Fibroblast of skin of right biceps (primary cell): Measurements from ENCODE around the gene USP22.

Experiments used
- DNase-seq: peaks from one replicate; pipeline ENCODE4 v3.0.0-alpha.2; 2013

USP22 gene

DNA sequence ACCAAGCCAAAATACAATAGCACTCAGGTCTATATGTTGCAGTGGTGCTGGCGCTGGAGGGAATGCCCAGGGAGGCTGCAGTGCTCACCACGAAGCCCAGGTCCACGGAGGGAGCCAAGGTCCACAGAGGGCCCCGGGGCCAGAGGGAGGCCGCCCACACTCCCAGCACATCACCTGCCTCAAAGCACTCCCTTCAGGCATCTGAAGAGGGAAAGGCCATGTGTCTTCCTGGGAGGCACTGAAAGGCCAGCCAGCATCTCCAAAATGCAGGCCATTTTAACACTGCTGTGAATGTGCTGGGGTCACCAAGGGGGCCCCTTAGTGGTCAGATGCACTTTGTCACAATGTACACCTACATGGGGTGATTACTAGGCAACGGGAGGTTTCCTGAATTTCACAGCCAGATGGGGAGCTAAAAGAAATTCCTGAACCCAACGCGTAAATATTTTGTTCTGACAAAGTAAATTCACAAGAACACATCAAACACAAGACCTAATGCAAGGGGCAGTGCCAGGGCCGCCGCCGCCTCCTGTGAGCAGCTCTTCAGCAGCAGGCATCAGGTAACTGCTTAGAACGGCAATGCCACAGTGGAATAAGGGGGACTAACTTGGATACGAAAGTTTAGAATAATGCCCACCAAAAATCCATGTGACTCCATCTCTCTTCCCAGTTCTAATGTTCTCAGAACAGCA, 42.8 kb downstream of the USP22 start:
- no peak for DNase-seq

DNA sequence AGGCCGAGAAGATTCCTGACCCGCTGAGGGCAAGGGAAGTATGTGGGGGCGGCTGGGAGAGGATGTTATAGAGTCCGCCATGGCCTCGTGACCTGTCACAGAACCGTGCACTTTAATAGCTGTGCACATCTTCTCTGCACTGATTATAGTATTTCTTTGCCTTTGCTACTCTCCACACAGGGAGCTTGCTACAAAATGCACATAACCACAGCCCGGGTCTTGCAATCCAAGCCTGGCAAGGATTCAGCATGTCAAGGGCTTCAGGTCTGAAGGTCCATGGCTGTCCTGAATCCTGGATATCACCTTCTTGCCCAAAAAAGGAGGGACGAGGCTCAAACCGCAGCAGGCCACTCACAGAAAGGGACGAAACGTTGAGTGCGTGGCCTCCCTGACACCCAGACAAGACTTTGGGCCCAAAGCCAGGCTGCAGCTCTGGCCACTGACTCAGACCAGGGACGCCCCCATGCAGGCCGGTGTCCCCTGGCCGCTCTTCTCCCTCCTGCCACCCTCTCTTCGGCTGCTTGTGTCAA, 43.7 kb downstream of the USP22 start:
- no peak for DNase-seq

DNA sequence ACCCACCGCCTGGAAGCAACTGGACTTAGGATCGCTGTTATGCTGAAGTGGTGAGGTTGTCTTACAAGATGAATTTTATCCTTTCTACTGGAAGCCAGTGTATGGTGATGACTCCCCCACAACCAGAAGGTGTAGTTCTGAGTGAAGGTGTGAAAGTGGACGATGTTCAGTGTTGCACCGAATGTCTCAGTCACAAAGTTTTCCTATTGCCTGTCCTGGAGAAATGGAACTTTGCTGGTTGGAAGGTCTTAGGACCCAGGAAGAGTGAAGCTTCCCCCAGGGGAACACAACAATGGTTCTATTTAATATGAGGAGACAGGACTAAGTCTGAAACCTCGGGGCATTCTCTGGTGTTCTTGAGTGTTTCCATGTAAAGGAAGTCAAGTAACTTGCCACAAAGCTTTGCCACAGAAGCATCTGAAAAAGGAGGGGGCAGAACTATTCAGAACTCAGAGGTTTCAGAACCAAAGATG, 44.2 kb downstream of the USP22 start:
- no peak for DNase-seq

DNA sequence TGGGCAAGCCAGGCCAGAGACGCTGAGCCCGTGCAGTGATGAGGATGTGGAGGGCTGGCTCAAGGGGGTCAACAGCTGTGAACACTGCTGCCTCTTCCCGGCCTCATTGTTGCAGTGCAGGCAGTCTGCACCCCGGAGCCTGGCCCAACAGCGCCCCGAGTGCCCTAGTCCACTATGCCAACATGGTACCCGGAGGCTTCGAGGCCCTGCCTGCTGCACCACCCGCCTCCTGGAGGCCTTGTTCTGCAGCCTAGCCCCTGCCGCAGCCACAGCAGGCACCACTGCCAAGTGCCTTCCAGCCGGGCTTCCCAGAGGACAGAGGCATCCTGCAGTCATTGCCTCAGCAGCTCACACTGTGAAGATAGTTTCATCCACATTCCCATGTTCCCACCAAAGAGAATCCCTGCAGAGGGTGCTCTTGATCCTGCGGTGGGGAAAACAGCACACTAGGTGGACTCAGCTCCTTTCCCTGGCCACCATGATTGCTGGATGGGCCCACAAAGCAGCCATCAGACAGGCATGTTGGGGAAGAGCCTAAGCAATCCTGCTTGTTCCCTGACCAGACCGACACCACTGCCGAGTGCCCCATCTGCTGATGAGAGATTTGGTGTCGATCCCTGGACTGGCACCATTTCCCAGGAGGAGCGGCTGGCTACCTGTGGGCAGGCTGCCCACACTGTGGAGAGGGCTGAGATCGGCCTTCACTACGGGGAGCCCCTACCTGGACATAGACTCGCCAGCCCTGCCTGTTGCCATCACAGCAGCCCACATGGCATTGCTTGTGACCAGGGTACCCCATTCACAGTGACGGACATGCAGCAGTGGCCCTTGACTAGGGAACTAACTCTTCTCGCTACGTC, 44.9 kb downstream of the USP22 start:
- no peak for DNase-seq

DNA sequence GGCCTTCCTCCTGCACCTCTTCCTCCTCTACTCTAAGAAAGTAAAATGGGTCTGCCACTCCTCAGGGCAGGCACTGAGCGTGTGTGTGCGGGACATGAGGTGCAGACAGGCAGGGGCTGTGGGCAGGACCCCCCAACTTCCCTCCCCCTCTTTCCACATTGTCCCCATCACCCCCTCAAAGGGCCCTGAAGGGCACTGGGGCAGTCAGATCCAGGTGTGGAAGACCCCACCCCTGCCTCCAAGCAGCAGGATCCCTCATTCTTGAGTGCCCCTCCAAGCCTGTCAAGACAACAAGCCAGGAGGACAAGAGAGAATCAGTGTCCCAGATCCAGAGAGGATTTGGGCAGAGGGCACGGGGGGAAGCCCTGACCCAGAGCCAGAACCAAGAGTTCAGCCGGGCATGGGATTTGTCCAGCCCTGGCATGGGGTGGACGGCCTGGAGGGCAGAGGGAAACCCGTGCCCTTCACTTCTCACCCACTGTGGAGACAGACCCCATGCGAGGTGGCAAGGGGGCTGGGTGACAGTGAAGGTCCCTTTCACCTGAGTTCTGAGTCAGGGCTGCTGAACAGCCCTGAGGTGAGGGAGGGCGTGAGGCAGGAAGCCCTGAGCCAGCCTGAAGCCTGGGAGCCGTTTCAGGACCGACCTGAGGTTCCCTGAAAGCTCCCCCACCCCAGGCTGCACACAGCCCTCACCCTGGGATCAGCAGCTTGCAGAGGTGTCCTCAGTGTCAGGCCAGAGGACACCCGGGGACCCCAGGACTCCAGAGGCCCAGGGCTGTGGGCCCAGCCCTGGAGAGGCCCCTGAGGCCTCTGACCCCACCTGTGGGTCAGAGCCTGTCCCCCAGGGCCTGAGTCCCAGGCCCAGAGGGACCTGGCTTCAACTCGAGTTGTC, 45.8 kb downstream of the USP22 start:
- DNase-seq = no peak

DNA sequence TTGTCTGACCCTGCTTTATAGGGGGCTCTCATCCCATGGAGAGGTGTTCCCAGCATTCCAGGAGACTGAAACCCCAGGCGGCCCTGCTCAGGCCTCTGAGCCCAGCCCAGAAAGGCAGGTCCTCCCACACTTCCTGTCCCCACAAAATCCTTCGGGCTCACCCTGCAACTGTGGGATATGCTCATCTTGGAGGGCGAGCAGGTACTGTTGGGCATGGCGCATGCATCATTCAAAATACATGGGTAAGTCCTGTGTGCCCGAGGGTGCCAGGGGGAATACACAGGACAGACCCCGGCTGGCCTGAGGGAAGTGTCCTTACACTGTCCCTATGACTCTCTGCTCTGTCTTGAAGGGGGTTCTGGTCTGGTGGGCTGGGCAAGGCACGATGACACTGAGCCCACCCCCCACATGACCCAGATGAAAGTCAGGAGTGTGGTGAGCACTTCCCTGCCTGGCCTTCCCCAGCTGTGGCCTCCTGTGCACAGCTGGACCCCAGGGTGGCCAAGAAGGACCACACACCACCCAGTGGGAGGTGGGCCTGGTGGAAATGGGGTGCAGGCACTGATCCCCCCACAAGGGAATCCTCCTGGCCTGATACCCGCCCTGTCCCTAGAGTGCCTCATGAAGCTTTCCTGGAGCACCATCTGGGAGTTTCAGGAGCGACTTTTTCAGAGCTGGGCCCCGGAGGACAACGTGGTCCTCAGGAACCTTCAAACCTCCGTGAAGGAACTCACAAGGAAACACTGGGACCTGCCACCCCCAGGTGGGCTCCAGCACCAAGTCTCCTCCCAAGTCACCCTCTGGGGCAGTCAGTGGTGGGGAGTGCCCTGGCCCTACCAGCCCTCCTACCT, 46.7 kb downstream of the USP22 start:
- no peak for DNase-seq

DNA sequence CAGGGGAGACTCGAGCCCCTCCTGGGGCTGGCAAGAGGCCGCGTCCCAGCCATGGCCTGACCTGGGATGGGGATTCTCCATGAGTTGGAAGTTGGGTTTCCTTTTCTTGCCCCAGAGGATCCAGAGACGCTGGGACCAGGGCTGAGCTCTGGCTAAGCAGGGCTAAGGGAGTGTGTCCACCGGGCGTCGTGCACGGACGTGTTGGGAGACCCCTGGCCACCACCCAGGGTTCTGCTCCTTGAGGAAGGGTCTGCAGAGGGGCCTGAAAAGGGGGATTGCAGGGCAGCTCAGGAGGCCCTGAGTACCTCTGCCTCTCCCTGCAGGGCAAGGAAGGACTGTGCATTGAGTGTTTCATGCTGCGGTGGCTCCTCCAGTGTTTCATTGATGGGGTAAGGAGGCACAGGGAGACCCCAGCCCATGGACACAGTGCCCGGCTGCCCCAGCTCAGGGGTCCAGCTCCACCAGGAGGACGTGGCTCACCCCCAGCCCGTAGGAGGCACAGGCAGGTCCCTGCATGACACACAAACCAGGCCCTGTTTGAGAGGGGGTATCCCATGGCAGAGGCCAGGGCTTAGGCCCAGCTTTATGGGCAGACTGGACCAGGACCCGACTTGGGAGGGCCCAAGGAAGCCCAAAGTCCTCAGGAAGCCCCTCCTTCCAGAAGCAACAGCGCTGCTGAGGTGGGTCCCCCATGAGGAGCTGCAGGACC, 47.5 kb downstream of the USP22 start:
- no peak for DNase-seq

DNA sequence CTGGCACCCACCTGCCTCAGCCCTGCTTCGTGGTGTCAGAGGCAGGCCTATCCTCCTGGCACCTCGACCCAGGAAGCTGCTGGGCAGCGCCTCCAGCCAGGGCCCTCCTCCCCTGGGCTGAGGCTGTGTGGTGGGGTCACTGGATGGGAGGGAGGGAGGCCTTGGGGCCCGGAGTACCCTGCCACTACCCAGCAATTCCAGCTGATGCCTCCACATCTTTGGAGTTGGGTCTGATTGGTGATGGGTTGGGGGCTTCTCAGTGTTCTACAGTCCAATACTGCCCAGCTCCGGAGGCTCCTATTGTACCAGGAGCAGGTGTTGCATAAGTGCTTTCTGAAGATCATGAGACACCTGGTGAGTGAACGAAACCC, 48.0 kb downstream of the USP22 start:
- DNase-seq = no peak

DNA sequence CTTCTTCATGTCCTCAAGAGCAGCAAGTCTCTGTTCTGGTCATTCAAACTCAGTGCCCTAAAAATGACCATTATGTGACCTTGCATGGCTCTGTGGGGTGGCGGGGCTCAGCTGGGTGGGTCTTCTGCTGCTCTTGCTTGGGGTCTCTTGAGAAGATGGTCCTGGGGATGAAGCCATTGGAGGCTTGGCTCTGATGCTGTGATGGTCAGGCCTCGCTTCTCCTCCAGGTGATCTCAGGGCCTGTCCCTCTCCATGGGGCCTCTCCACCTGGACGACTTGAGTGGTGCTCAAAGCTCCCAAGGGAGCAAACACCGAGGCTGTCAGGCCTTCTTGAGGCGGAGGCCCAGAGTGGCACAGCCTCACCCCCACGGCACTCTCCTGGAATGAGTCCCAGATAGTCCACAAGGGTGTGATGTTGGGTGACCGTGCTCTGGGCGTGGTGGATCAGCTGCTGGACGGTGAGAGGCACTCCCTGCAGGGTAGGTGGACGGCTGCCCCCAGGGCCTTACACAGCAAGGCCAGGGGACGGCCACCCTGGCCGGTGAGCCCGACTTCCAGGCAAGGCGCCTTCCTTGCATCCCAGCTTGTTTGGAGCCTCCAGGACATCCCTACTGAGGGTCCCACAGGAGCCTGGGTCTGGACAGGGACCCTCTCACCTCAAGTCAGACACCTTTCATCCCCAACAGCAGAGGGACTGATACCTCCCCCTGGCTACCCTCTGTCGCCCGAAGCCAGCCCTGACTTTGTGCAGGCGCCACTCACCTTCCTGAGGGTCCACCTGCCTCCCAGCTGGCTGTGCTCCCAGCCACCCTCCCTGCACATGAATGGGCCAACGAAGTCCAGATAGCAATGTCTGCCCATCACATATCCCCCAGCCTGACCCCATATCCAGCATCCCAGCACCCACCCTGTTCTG, 48.7 kb downstream of the USP22 start:
- no peak for DNase-seq

DNA sequence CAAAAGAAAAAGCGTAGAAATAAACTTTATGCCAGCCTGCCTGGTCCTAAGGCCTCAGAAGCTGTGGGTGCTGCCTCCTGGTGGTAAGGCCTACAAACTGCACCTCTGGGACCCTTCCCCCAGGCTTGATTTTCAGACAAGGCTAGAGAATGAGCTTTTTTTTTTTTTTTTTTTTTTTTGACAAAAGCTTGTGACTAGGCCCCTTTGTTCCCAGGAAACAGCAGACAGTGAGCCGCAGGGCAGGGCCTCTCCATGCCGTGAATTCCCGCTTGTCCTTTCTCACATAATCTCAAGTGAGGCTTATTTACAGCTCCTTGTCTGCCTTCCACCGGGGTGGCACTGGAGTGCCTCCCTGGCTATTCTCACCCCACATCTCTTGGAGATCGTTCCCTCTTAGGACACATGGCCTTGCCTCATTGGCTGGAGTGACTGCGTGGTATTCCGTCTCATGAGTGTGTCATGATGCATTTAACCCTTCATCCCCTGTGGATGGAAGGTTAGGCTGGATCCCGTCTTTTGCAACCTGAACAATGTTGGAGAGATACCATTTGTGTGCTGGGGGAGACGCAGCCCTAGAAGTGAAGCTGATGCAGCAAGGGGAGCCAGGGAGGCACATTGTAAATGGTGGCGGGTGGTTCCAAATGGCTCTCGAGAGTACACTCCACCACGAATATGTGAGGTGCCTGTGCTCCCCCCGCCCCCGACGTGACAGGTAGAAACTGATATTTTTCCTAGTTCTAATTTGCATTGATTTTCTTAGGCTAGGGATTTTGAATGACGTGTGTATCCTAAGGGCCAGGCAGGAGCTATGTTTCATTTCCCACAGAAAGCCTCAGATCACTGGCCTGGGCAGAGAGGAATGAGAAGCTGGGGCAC, 49.6 kb downstream of the USP22 start:
- peak; percentile 70 for DNase-seq

DNA sequence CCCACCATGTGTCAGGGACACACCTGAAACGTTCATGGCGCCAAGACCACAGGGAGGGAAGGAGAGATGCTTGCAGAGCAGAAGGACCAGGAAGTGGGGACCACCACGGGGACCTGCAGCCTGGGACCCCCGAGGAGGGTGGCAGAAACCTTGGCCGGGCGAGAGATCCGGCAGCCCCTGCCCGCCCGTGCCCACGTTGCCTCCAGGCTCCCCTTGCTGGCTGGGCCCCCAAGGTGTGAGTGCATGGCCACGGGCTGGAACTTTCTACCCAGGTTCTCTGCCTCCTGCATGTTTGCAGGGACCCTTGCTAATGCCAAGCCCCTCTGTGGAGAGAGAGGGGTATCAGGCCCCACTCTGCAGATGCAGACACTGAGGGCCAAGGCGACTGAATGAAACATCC, 50.4 kb downstream of the USP22 start:
- no peak for DNase-seq

DNA sequence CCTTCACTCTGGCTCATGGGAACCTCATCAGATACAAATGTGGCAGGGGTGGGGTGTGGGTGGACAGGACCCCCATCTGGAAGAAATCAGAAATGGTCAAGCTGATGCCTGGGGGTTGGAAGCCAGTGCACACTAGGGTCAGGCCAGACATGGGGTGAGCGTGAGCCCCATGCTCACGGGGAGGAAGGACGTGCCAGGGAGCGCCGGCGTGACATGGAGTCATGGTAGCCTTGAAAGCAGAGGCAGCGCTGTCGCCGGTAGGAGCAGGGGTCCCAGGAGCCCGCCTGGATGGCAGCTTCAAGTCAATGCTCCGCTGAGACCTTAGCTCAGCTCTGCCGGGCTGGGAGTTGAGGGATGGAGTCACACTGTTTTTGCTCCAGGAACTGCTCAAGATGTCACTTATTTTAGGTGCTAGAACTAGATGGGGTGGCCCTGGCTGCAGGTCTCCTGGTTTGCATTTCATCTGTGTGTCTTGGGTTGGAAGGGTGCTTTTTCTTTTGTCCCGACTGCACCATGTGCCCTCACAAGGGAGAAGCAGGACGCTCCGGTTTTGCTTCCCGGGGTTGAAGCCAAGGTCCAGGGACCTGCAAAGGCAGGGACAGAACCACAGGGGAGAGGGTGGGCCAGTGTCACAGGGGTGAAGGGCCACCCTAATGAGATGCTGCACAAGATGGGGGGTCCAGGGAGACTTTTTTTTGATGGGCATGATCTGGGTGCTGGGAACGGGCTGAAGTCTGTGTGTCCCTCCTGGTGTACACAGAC, 51.4 kb downstream of the USP22 start:
- no peak for DNase-seq

DNA sequence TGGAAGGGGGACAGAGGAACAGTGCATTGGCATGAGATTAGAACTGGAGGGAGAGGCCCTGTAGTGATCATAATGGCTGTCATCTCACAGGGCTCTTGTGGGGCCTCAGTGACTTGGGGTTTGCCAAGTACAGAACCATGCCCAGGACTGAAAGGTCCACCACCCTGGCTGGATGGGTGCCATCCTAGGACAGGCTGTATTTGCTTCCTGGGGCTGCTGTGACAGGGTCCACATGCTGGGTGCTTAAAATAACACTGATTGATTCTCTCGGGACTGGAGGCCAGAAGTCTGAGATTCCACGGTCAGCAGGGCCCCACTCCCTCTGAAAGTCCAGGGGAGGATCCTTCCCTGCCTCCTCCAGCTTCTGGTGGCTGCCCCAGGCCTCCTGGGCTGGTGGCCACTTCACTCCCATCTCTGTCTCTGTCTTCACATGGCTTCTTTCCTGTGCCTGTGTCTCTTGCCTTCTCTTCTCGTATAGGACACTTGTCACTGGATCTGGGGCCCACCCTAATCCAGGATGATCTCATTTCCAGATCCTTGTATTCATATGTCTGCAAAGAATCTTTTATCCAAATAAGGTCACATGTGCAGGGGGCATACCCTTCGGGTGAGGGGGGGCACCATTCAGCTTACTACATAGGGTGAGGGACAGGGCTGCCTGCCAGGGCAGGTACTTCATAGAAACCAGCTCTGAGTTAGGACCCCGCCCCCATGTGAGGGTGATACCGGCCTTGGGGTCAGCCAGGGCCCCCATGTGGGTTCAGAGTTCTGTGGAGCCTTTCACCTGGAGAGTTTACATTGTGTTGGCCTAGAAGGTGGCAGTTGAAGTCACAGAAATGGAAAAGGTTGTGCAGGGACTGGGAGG, 52.6 kb downstream of the USP22 start:
- DNase-seq = no peak

DNA sequence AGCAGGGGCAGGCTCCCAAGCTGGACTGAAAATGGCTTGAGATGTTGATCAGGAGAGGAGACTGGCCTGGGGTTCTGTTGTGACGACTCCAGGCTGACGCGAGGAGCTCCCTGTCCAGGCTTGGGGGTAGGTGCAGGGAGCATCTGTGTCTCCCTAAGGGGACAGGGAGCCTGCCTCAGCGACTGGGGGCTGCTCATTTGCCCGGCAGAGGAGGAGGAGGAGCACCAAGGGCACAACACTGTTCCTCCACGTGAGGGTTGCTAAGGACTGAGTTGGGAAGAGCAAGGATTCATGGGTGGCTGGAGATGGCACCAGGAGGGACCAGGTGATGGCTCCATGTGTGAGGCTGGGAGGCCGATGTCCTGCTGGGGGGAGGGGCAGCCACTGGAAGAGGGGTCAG, 53.3 kb downstream of the USP22 start:
- no peak for DNase-seq

DNA sequence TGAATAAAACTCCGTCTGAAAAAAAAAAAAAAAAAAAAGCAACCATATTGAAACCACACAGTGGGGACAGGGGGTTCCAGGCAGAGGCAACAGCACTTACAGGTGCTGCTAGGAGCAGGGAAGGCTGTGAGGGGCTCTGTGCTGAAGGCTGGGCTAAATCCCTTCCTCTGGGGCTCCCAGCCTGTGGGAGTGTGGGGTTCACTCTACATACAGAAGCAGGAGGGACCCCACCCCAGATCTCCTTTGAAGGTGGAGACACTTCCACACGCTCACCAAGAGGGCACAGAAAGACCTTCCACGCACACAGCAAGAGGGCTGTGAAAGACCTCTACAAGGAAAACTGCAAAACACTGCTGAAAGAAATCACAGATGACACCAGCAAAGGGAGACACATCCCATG, 53.9 kb downstream of the USP22 start:
- no peak for DNase-seq

DNA sequence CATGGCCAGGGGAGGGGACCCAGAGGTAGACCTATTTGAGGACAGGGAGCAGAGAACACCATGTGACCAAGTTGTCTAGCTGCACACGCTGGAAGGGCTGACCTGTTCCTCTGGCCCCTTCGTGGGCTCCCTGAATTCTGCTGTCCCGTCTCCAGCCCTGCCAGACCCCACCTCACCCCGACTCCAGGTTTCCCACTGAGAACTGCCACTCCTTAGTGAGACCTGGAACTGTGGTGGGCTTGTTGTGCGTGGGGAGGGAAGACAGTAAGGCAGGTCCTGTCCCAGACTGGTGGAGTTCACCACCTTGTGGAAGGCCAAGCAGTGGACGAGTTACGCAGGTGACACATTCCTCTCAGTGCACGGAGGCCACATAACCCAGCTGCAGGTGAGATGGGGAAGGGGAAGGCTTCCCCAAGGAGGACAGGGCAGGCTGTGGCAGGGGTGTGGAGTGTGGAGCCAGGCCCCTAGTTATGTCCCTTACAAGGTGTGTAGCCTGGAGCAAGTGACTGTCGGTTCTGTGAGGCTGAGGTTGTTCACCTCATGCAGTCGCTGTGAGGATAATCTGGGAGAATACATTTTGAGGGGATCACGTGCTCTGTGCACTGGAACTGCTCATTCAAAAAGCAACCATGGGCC, 54.7 kb downstream of the USP22 start:
- no peak for DNase-seq

DNA sequence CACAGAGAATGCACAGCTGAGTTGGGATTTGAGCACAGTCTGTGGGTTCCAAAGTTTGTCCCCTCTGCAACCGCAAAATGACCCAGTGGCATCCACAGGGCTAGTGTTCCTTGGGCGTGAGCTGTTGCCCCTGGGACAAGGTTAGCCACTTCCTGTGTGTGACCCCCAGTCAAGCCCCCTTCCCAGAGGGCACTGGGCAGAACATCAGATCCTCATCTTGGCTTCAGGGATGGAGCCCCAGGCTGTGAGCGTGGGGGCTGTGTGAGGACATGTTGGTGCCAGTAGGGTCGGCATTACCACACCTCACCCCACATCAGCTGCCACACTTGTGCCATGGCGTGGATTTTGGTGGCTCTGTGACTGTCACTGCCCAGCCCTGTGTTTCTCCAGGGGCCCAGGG, 55.3 kb downstream of the USP22 start:
- DNase-seq = no peak
